Left lung (tissue), 10 donors: ENCODE results near the gene LRRC25. TPM values are rescaled to one million over a fixed set of nuclear protein-coding genes. Genes with fewer than 3 reads are reported as not detected.
"Not testable (repeated sequence)": the region's sequence is repeated elsewhere in the genome, so short reads cannot be mapped to it uniquely, and the experiment has no call there.

Experiments used
- ATAC-seq: fragments of 200-7000 bp; cut with Tn5 transposase; one replicate; pipeline ENCODE4 v1.9.1; 2020; ENCODE audit warnings: moderate library complexity
- DNase-seq, 4 donors: peaks; one replicate each; pipeline ENCODE4 v3.0.0-alpha.2; 2013 to 2020
- H3K27ac ChIP-seq, 2 donors: fragments of 200-600 bp; sonication (generic) in 1 of 2; one replicate each; pipeline versions ENCODE4 v1.5.0 to v1.8.0; 2020 to 2021
- H3K27me3 ChIP-seq, 2 donors: fragments of 200-600 bp; sonication (generic) in 1 of 2; one replicate each; pipeline versions ENCODE4 v1.5.0 to v1.8.0; 2020 to 2021
- H3K36me3 ChIP-seq, 2 donors: fragments of 200-600 bp; sonication (generic) in 1 of 2; one replicate each; pipeline versions ENCODE4 v1.5.0 to v1.8.0; 2020 to 2021
- H3K4me1 ChIP-seq, 2 donors: fragments of 200-600 bp; one replicate each; pipeline ENCODE4 v1.8.0; 2021
- H3K4me3 ChIP-seq, 2 donors: fragments of 200-600 bp; sonication (generic) in 1 of 2; one replicate each; pipeline versions ENCODE4 v1.5.0 to v1.8.0; 2020 to 2021; ENCODE audit warnings: mild to moderate bottlenecking in 1 of 2
- H3K9me3 ChIP-seq, 2 donors: fragments of 200-600 bp; sonication (generic) in 1 of 2; one replicate each; pipeline versions ENCODE4 v1.5.0 to v1.8.0; 2020 to 2021
- CTCF ChIP-seq, 2 donors: fragments of 200-600 bp; sonication (generic) in 1 of 2; IDR thresholded peaks; one replicate each; pipeline versions ENCODE4 v1.5.0 to v1.8.0; 2021; ENCODE audit warnings: antibody characterized with exemption in 2 of 2
- intact Hi-C, 2 donors: fragments of 100-400 bp; cut with DNase I; formaldehyde crosslinking; loops; one replicate each; pipeline versions ENCODE4 v1.11.2 to v1.14.2; 2022
- polyA plus RNA-seq, 6 donors: library from polyadenylated mRNA; unstranded; fragments of 120-200 nt; gene quantifications; one replicate each; pipeline ENCODE4 v1.2.1, GENCODE V29; 2013; ENCODE audit not compliant: insufficient read length in 6 of 6
- total RNA-seq, 2 donors: library from RNA; stranded (reverse); fragmentation: NEBNext Ultra II Directional; extraction: Animal tissue kit (Norgen Biotek cat#: 25700); gene quantifications; one replicate each; pipeline ENCODE4 v1.2.1, GENCODE V29; 2021
- donor health status: DM: no; HTN: yes; CAD: no.
- donor health status: DM: no; HTN: no; CAD: no.

LRRC25 gene
- total and polyA plus RNA-seq, 8 donors, result 1.3 to 53.7 (median 1.6) TPM

GRCh38 chr19:18349524-18350128 lies 47.8 kb downstream of the LRRC25 start:
- peak; percentile 91 for ATAC-seq
- Histone ChIP-seq H3K4me1 (peaks cover 0 to 8% of the 10 kb centered on the region in 2 donors), H3K4me3 (no peak overlapping the region), H3K9me3 (no peaks in the 10 kb centered on the region), H3K36me3 (peaks cover 0 to 12% of the 10 kb centered on the region in 2 donors), H3K27me3 (no peaks in the 10 kb centered on the region), H3K27ac (no peak overlapping the region)
- intact Hi-C loops, result loop anchor here (5.0 to 10.0 kb wide), 2 partner anchors 55 to 58 kb away; no protein-coding TSS in a partner anchor
- peak; percentile 69 to 85 for TF ChIP-seq CTCF (IDR thresholded peaks at IDR 0.05)
- peak in 3 of 4 donors; percentile 46 to 89 (median 64) for DNase-seq

DNA sequence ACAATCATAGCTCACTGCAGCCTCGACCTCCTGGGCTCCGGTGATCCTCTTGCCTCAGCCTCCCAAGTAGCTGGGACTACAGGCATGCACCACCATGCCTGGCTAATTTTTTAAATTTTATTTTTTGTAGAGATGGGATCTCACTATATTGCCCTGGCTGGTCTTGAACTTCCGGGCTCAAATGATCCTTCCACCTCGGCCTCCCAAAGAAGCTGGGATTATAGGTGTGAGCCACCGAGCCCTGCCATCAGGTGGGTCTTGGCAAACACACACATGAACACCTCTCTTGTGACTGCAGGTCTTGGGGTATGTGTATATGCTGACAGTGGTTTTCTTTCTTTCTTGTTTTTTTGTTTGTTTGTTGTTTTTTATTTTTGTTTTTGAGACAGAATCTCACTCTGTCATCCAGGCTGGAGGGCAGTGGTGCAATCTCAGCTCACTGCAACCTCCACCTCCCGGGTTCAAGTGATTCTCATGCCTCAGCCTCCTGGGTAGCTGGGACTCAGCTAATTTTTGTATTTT lies 48.5 kb downstream of the LRRC25 start:
- not testable (repeated sequence) for DNase-seq, H3K9me3 ChIP-seq, H3K27ac ChIP-seq, H3K4me1 ChIP-seq, H3K27me3 ChIP-seq, H3K4me3 ChIP-seq, ATAC-seq
- intact Hi-C loops, result loop anchor here (5.0 to 10.0 kb wide), 2 partner anchors 56 to 58 kb away; no protein-coding TSS in a partner anchor
- peaks cover 0 to 13% of the 10 kb centered on the region in 2 donors for H3K36me3 ChIP-seq

DNA sequence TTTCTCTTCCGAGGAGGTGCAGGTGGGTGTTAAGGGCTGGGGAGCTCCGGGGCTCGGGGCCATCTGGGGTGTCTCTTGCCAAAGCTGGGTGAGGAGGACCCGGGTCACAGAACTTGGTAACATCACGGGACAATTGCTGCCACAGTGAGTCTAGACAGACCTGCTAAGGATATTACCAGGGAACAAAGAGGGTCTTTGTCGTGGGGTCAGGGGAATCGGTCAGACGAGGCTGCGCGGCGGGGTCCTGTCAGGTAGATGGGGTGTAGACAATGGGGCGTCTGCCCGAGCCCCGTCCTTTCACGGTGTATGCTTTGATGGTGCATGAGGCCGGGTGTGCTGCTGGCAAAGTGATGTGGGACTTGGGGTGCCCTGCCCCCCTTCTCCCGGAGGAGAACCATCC lies 49.3 kb downstream of the LRRC25 start:
- H3K27me3 ChIP-seq, result no peaks in the 10 kb centered on the region
- no peaks in the 10 kb centered on the region for H3K9me3 ChIP-seq
- no peak overlapping the region for H3K4me3 ChIP-seq
- H3K27ac ChIP-seq, result no peak overlapping the region
- intact Hi-C loops, result loop anchor here (5.0 to 10.0 kb wide), 2 partner anchors 57 to 59 kb away; no protein-coding TSS in a partner anchor
- DNase-seq (no peak), ATAC-seq (no peak)
- peaks cover 0 to 8% of the 10 kb centered on the region in 2 donors for H3K4me1 ChIP-seq
- peaks cover 0 to 20% of the 10 kb centered on the region in 2 donors for H3K36me3 ChIP-seq
- no peak for TF ChIP-seq CTCF (IDR thresholded peaks at IDR 0.05)

GRCh38 chr19:18346091-18346490 lies 51.3 kb downstream of the LRRC25 start:
- intact Hi-C loops, result loop anchor here (5.0 to 10.0 kb wide), 2 partner anchors 59 to 61 kb away; no protein-coding TSS in a partner anchor
- Histone ChIP-seq H3K27ac (no peak overlapping the region), H3K27me3 (no peaks in the 10 kb centered on the region), H3K9me3 (no peaks in the 10 kb centered on the region), H3K36me3 (peaks cover 0 to 21% of the 10 kb centered on the region in 2 donors), H3K4me3 (no peak overlapping the region), H3K4me1 (peaks cover 0 to 20% of the 10 kb centered on the region in 2 donors)
- no peak for TF ChIP-seq CTCF (IDR thresholded peaks at IDR 0.05)
- DNase-seq (no peak), ATAC-seq (no peak)

GRCh38 chr19:18345296-18345695 lies 52.1 kb downstream of the LRRC25 start:
- Histone ChIP-seq H3K9me3 (no peaks in the 10 kb centered on the region), H3K27ac (no peak overlapping the region), H3K27me3 (no peaks in the 10 kb centered on the region), H3K36me3 (peaks cover 0 to 21% of the 10 kb centered on the region in 2 donors), H3K4me1 (peaks cover 0 to 25% of the 10 kb centered on the region in 2 donors), H3K4me3 (no peak overlapping the region)
- intact Hi-C loops, result loop anchor here (5.0 to 10.0 kb wide), 2 partner anchors 60 to 62 kb away; no protein-coding TSS in a partner anchor
- ATAC-seq, result no peak
- DNase-seq, result no peak
- TF ChIP-seq CTCF (IDR thresholded peaks at IDR 0.05), result no peak
